ENCODE results near the gene POLH. TPM values are rescaled to one million over a fixed set of nuclear protein-coding genes. Genes with fewer than 3 reads are reported as not detected.
"Not testable (repeated sequence)": the region's sequence is repeated elsewhere in the genome, so short reads cannot be mapped to it uniquely, and the experiment has no call there.

Gene POLH
- total RNA-seq, 1 donor from 2014 or later, result 5.9 TPM

- no peak for DNase-seq (ENCODE audit: missing footprints)
- ATAC-seq, result no peak
- intact Hi-C loops (cut with DNase I), result no loop called here
Measured at GRCh38 chr6:43658161-43658560, 82.2 kb downstream of the POLH start.

- DNase-seq (ENCODE audit: missing footprints); intact Hi-C loops (cut with DNase I): not testable (repeated sequence)
Measured at GRCh38 chr6:43662948-43663347, 87.0 kb downstream of the POLH start.

More at GRCh38 chr6:43662948-43663347, 87.0 kb downstream of the POLH start:
- not testable (repeated sequence) for ATAC-seq

Other genes starting within 250 kb of the POLH start
- gene ZNF318, start 206.5 kb upstream of the POLH start, total RNA-seq, result 11.3 TPM
- 14.8 TPM for gene ABCC10, start 148.6 kb upstream of the POLH start, total RNA-seq
- gene DLK2, start 120.6 kb upstream of the POLH start, total RNA-seq, result 1.9 TPM
- 17.4 TPM for gene TJAP1, start 98.6 kb upstream of the POLH start, total RNA-seq
- gene LRRC73, start 65.8 kb upstream of the POLH start, total RNA-seq, result 1.6 TPM
- gene YIPF3, start 59.3 kb upstream of the POLH start, total RNA-seq, result 72.2 TPM
- 17.3 TPM for gene POLR1C, start 59.1 kb upstream of the POLH start, total RNA-seq
- 11.7 TPM for gene XPO5, start 147 bp upstream of the POLH start, total RNA-seq
- 23.9 TPM for gene GTPBP2, start 53.1 kb downstream of the POLH start, total RNA-seq
- 26.7 TPM for gene MAD2L1BP, start 59.7 kb downstream of the POLH start, total RNA-seq
- gene RSPH9, start 68.9 kb downstream of the POLH start, total RNA-seq, result 0.11 TPM
- gene MRPS18A, start 111.6 kb downstream of the POLH start, total RNA-seq, result 43.1 TPM
- 242 TPM for gene VEGFA, start 194.0 kb downstream of the POLH start, total RNA-seq

All from Right ventricle myocardium inferior (tissue), 1 donor.